DOHH2 (cell line): Measurements from ENCODE around the gene C16orf78.

Experiments
- H3F3A ChIP-seq: fragments of 200-600 bp; sonication (generic), shearing (Covaris generic); 2 replicates; pipeline ENCODE4 v1.6.0; 2016; ENCODE audit warnings: antibody characterized with exemption, mild to moderate bottlenecking; ENCODE audit not compliant: control insufficient read depth, insufficient read depth
- H3K27ac ChIP-seq: fragments of 200-600 bp; sonication (generic); 2 replicates; pipeline ENCODE4 v1.5.1; 2014; ENCODE audit warnings: low read depth, mild to moderate bottlenecking, low read length, moderate library complexity
- H3K27me3 ChIP-seq: fragments of 200-600 bp; sonication (generic); 2 replicates; pipeline ENCODE4 v1.6.1; 2014; ENCODE audit warnings: mild to moderate bottlenecking, low read length, mixed read lengths; ENCODE audit not compliant: control insufficient read depth
- H3K36me3 ChIP-seq: fragments of 200-600 bp; sonication (generic); 2 replicates; pipeline ENCODE4 v1.6.1; 2014; ENCODE audit warnings: mild to moderate bottlenecking, low read length, moderate library complexity, mixed read lengths; ENCODE audit not compliant: control insufficient read depth
- H3K4me1 ChIP-seq: fragments of 200-600 bp; sonication (generic); 2 replicates; pipeline ENCODE4 v1.6.1; 2014; ENCODE audit warnings: mild to moderate bottlenecking, low read length, mixed read lengths; ENCODE audit not compliant: control insufficient read depth
- H3K4me2 ChIP-seq: fragments of 200-600 bp; sonication (generic); 2 replicates; pipeline ENCODE4 v1.6.0; 2014; ENCODE audit warnings: mild to moderate bottlenecking, low read length, moderate library complexity
- H3K4me3 ChIP-seq: fragments of 200-600 bp; sonication (generic); 2 replicates; pipeline ENCODE4 v1.5.1; 2014; ENCODE audit warnings: mild to moderate bottlenecking, low read length, mixed read lengths
- H3K79me2 ChIP-seq: fragments of 200-600 bp; sonication (generic); 2 replicates; pipeline ENCODE4 v1.6.1; 2014; ENCODE audit warnings: mild to moderate bottlenecking, low read length, mixed read lengths; ENCODE audit not compliant: control insufficient read depth
- H3K9me2 ChIP-seq: fragments of 200-600 bp; sonication (generic); replicated peaks from 2 replicates; pipeline ENCODE4 v1.6.1; 2014; ENCODE audit warnings: mild to moderate bottlenecking, low read length, mixed read lengths; ENCODE audit not compliant: control insufficient read depth
- H3K9me3 ChIP-seq: fragments of 200-600 bp; sonication (generic); 2 replicates; pipeline ENCODE4 v1.6.1; 2014; ENCODE audit warnings: antibody characterized with exemption, low read length, mixed read lengths; ENCODE audit not compliant: control insufficient read depth, insufficient read depth
- H4K20me1 ChIP-seq: fragments of 200-600 bp; sonication (generic); 2 replicates; pipeline ENCODE4 v1.6.0; 2014; ENCODE audit warnings: low read depth, mild to moderate bottlenecking, antibody characterized with exemption, low read length, moderate library complexity; ENCODE audit not compliant: control insufficient read depth, insufficient read depth
- CTCF ChIP-seq: fragments of 200-600 bp; sonication (generic); IDR thresholded peaks from one replicate; pipeline ENCODE4 v1.5.1; 2014; ENCODE audit warnings: antibody characterized with exemption, mild to moderate bottlenecking, low read depth, low read length; ENCODE audit not compliant: poor library complexity, severe bottlenecking
- EZH2phosphoT487 ChIP-seq: fragments of 200-600 bp; sonication (generic); IDR thresholded peaks from 2 replicates; pipeline ENCODE4 v1.6.1; 2017; ENCODE audit warnings: borderline replicate concordance, mild to moderate bottlenecking, antibody characterized with exemption, low read length, moderate library complexity, mixed read lengths

Gene C16orf78

DNA sequence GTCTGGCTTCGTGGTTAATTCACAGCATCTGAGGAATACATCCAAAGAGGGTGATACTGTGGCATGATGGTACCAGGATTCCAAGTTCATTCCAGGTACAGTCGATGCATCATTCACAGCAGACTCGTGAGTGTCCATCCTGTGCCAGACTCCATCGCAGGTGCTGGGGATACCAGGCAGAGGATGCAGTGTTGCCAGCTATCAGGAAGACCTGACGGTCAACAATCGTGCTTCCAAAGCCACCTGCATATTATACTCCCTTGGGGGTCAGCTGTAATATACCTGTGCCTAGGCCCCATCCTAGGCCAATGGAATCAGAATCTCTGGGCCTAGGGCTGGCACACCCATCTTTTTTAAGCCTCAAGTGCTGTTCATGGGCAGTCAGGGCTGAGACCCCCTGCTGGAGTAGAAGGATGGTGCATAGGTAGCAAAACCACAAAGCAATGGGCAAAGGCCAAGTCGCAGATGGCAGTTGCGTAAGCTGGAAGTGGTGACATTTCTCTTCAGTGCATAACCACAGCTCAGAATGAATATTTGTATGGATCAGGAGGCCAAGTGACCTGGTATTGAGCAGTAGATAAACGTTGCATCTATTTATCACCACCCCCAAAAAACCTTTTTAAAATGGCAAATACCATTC, 42.9 kb upstream of the C16orf78 start:
- Histone ChIP-seq H3K27ac (no peak overlapping the region), H3K9me2 (no peaks in the 10 kb centered on the region), H4K20me1 (no peaks in the 10 kb centered on the region), H3K79me2 (no peaks in the 10 kb centered on the region), H3K4me2 (no peak overlapping the region), H3F3A (no peaks in the 10 kb centered on the region), H3K4me1 (no peaks in the 10 kb centered on the region), H3K4me3 (no peak overlapping the region), H3K27me3 (no peaks in the 10 kb centered on the region), H3K9me3 (no peaks in the 10 kb centered on the region), H3K36me3 (no peaks in the 10 kb centered on the region)
- no peak for TF ChIP-seq CTCF
- no peak for TF ChIP-seq EZH2phosphoT487

DNA sequence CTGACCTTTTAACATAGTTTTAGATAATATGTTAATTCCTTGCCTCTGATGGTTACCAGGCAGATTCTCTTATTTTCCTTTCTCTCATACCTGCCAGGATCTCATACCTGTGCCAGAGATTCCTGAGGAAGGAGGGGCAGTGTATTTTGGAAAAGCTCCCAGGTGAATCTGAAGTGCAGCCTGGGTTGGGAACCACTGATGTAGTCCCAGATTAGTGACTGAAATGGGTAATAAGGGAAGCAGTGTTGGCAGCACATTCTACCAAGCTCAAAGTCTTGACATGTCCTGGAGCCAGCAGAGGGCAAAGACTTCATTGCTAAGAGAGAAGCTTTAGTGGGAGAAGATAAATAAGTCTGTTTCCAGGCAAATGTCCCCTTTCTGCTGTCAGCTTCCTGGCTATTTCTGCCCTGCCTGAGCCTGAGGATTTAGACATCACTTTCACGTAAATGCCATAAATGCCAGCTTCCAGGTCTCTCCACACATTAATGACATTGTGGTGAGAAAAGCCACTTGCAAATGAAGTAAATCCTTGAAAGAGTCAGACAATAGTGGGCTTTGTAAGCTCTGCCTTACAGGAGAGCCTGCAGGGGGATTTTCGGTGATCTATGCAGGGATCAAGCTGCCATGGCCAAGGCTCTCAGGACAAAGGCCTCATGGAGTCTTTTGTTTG, 40.9 kb upstream of the C16orf78 start:
- Histone ChIP-seq H3K79me2 (no peaks in the 10 kb centered on the region), H3K4me1 (no peaks in the 10 kb centered on the region), H4K20me1 (no peaks in the 10 kb centered on the region), H3K36me3 (no peaks in the 10 kb centered on the region), H3K9me2 (no peaks in the 10 kb centered on the region), H3K4me2 (no peak overlapping the region), H3K4me3 (no peak overlapping the region), H3K27me3 (no peaks in the 10 kb centered on the region), H3K27ac (no peak overlapping the region), H3K9me3 (no peaks in the 10 kb centered on the region), H3F3A (no peaks in the 10 kb centered on the region)
- TF ChIP-seq CTCF, result no peak
- no peak for TF ChIP-seq EZH2phosphoT487

DNA sequence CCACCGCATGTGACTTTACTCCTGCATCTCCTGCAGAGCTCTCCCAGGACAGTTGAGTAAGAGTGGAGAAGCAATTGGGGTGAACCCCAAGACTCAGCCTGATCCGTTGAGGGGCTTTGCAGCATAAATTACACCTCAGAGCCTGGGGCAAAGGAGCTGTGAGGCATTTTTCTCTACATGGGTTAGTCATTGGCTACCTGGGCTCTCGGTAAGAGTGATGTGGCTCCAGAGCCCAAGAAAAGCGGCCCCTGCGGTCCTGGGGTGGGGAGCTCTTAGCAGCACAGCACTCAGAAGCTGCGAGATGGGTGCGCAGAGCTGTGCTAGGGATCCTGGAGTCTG, 40.4 kb upstream of the C16orf78 start:
- no peak overlapping the region for H3K4me2 ChIP-seq
- H3K4me3 ChIP-seq, result no peak overlapping the region
- no peaks in the 10 kb centered on the region for H3K27me3 ChIP-seq
- no peaks in the 10 kb centered on the region for H3F3A ChIP-seq
- no peak overlapping the region for H3K27ac ChIP-seq
- no peaks in the 10 kb centered on the region for H4K20me1 ChIP-seq
- H3K36me3 ChIP-seq, result no peaks in the 10 kb centered on the region
- no peaks in the 10 kb centered on the region for H3K79me2 ChIP-seq
- TF ChIP-seq EZH2phosphoT487 (no peak), CTCF (no peak)
- H3K9me3 ChIP-seq, result no peaks in the 10 kb centered on the region
- H3K4me1 ChIP-seq, result no peaks in the 10 kb centered on the region
- no peaks in the 10 kb centered on the region for H3K9me2 ChIP-seq
